HK-2 (cell line): ENCODE measurements around the gene CCL14.
"Not testable (repeated sequence)": the region's sequence is repeated elsewhere in the genome, so short reads cannot be mapped to it uniquely, and the experiment has no call there.

Experiments
- DNase-seq: peaks from one replicate; pipeline ENCODE4 v3.0.0-alpha.2; 2018; ENCODE audit not compliant: unreplicated experiment

The CCL14 gene

DNA sequence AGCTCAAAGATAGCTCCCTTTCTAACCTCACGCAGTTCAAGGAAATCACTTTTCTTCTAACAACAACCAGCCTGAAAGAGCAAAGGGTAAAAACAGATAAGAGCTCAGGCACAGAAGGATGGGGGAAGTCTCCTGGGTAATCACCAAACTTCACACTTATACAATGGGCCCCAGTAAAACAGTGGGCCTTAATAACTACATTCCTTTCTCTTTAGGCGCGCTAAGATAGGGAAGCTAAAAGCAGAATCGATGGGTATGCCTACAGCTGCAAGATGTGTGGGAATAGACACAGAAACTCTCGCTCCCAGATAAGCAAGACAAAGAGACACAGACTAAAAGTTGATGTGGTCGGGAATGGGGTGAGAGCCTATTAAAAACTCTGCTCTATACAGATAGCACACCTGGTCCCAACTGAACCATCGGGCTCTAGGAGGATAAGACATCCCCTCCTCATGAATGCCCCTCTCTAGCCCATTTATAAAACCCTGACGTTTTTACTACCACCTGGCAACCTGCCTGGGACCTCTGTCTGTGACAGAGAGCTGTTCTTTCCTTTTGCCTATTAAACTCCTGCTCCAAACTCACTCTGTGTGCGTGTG is 43.8 kb downstream of the CCL14 start:
- no peak for DNase-seq

DNA sequence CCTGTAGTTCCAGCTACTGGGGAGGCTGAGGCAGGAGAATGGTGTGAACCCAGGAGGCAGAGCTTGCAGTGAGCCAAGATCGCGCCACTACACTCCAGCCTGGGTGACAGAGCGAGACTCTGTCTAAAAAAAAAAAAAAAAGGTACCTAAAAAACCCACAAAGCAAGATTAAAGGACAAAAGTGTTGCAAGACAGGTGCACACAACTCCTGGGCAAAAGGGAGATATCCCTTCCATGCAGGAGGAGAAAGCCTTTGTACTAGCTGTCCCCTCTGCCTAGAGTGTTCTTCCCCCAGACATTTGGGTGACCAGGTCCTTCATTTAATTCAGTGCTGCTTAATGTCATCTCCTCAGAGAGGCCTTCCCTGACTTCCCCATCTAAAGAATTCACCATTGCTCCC is 48.0 kb downstream of the CCL14 start:
- not testable (repeated sequence) for DNase-seq

DNA sequence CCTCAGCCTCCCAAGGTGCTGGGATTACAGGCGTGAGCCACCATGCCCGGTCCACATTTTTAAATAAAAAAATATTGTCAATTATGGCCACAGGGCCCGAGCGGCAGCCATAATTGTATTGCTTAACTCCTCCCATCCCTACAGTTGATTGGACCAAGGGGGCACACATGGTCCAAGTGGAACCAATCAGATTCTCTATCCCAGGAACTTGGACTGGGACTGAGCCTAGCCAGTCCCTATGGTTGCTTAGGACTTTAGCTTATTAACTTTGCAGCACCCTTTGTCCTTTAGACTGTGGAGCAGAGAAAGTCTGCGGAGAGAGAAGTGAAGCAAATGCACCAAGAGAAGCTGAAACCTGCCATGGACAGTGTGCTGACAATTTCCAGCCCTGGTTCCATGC is 50.5 kb downstream of the CCL14 start:
- DNase-seq, result no peak

DNA sequence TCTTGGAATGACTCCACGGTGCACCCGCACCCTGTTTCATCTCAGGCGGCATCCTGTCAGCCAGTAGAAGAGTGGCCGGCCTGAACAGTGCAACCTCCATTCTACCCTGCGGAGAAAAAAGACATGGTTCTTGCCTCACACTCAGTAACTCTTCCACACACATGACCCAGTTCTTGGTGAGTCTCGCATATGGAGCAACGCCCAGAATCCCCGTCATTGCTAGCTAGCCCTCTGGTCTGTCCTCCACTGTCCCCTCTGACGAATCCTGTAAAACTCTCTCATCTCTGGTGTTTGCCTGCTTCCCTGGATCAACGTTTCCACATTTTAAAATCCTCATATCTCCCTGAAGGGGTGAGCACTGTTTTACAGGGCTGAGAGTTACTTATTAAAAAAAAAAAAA is 51.8 kb downstream of the CCL14 start:
- no peak for DNase-seq
